Epithelial cell of esophagus (primary cell): Measurements from ENCODE around the gene SPATA6.
A peak's percentile ranks its signal among the peaks of the same experiment; 100 is the strongest.

ENCODE experiments used
- DNase-seq: peaks from one replicate; pipeline ENCODE4 v3.0.0; 2010; ENCODE audit warnings: low read depth
- H3K4me3 ChIP-seq: 2 replicates; pipeline ENCODE4 v1.5.1; 2011; ENCODE audit warnings: mild to moderate bottlenecking, low read length, control low read depth
- CTCF ChIP-seq: IDR thresholded peaks from 2 replicates; pipeline ENCODE4 v1.5.1; 2011; ENCODE audit warnings: low read depth, mild to moderate bottlenecking, low read length, control low read depth, inconsistent platforms; ENCODE audit not compliant: insufficient read depth; ENCODE audit errors: missing control alignments

Gene SPATA6

GRCh38 chr1:48387409-48387808 lies 84.6 kb downstream of the SPATA6 start:
- H3K4me3 ChIP-seq = no peak overlapping the region
- no peak for TF ChIP-seq CTCF
- DNase-seq = no peak

- no peak overlapping the region for H3K4me3 ChIP-seq
- no peak for DNase-seq
- no peak for TF ChIP-seq CTCF
Measured at GRCh38 chr1:48374785-48375184, 97.2 kb downstream of the SPATA6 start.

- DNase-seq = no peak
- TF ChIP-seq CTCF = no peak
- H3K4me3 ChIP-seq = no peak overlapping the region
Measured at GRCh38 chr1:48371598-48371997, 100.4 kb downstream of the SPATA6 start.

- DNase-seq = no peak
- TF ChIP-seq CTCF = no peak
Measured at GRCh38 chr1:48362901-48363300, 109.1 kb downstream of the SPATA6 start.

GRCh38 chr1:48356901-48357300 lies 115.1 kb downstream of the SPATA6 start:
- DNase-seq = no peak
- H3K4me3 ChIP-seq = no peak overlapping the region
- no peak for TF ChIP-seq CTCF

More at GRCh38 chr1:48362901-48363300, 109.1 kb downstream of the SPATA6 start:
- H3K4me3 ChIP-seq = no peak overlapping the region

- no peak for TF ChIP-seq CTCF
- DNase-seq = no peak
- H3K4me3 ChIP-seq = no peak overlapping the region
Measured at GRCh38 chr1:48344373-48344772, 127.6 kb downstream of the SPATA6 start.

GRCh38 chr1:48341221-48341620 lies 130.8 kb downstream of the SPATA6 start:
- peak; percentile 1 for DNase-seq
- H3K4me3 ChIP-seq = no peak overlapping the region

More at GRCh38 chr1:48341221-48341620, 130.8 kb downstream of the SPATA6 start:
- no peak for TF ChIP-seq CTCF
